Central memory CD4-positive, alpha-beta T cell (primary cell): ENCODE measurements around the gene PI4KA.
"Not testable (repeated sequence)": the region's sequence is repeated elsewhere in the genome, so short reads cannot be mapped to it uniquely, and the experiment has no call there.

ENCODE experiments used
- DNase-seq: peaks from one replicate; pipeline ENCODE4 v3.0.0; 2022

The PI4KA gene

DNA sequence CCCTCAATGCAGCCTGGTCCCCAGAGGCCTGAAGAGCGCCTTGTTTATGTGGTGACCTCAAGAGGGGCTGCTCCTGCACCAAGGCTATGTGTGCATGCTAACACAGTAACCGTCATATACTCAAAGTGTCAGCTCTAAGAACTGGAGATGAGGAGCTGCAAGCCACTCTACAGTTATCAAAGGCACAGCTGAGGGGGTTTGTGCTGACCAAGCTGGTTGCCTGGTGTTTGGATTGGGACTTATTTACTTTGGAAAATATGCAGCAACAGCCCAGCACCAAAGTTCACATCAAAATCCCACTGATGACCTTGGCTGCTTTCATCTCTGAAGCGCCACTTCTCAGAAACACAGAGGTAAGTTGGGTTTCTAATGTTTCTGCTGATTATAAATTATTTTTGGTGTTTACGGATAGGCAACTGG is 84.8 kb downstream of the PI4KA start, which contains the start of gene SERPIND1:
Gene SERPIND1, plus strand, starts transcription at position 321 of the 420 bp plus-strand sequence. CDS start 5,200 bp downstream, outside the sequence.
- no peak for DNase-seq

DNA sequence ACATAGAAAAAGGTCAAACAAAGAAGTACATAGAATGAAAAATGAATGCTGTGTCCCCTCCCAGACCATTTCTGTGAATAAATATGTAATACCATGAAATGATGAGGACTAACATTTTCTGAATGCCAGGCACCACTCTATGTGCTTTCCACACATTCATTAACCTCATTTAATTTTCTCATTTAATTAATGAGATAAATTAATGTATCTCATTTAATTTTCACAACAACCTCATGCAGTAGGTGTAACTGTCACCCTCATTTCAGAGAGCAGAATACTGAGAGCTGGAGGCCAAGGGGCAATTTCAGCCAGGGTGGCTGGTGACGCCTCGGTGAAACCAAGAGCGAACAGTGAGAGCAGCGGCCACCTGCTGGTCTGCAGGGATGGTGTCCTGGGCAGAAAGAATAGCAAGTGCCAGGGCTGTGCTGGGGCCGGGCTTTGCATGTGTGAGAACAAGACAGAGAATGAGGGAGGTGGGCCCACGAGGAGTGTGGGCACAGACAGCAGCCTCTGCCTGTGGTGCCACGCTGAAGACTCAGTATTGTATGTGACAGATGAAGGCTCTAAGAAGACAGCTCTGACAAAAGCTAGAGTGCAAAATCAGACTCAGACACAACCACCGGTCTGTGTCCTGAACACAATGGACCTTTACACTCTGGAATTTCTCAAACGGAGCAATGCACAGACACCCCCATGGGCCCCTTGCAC is 86.5 kb downstream of the PI4KA start:
- DNase-seq, result no peak

DNA sequence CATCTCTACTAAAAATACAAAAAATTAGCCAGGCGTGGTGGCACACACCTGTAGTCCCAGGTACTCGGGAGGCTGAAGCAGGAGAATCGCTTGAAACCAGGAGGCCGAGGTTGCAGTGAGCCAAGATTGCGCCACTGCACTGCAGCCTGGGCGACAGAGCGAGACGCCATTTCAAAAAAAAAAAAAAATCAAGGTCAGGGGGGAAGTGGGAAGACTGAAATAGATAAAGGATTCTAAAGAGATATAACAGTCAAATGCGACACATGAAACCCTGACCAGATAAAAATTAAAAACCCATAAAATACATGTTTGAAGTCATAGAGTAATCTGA is 89.2 kb downstream of the PI4KA start:
- DNase-seq, result not testable (repeated sequence)

DNA sequence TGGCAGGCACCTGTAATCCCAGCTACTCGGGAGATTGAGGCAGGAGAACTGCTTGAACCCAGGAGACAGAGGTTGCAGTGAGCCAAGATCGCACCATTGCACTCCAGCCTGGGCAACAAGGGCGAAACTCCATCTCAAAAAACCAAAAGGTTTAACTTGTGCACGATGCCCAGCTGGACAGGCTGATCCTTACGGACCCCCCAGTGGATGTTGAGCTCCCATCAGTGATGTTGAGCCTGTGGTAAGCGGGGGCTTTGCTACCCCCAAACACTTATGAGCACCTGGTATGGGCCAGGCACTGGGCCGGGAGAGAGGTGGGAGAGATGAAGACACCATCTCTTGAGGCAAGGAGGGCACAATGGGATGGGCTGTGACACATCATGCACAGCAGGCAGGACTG is 92.1 kb downstream of the PI4KA start:
- no peak for DNase-seq

DNA sequence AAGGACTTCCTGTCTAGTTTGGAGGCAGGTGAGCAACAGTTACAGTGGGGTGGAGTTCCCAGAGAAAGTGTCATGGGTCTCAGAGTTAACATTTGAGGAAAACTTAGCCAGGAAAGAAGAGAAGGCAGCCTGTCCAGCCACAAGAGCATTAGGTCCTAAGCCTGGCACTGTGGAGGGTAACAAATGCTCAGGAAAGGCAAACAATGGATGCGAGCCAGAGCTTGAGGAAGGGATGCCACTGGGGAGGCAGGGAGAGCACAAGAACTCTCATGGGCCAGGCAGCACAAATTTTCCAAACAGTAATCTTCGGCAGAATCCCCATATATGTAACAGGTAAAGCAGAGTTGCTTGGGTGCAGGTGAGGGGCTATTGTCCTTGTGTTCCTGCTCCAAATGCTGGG is 92.7 kb downstream of the PI4KA start:
- DNase-seq, result no peak

DNA sequence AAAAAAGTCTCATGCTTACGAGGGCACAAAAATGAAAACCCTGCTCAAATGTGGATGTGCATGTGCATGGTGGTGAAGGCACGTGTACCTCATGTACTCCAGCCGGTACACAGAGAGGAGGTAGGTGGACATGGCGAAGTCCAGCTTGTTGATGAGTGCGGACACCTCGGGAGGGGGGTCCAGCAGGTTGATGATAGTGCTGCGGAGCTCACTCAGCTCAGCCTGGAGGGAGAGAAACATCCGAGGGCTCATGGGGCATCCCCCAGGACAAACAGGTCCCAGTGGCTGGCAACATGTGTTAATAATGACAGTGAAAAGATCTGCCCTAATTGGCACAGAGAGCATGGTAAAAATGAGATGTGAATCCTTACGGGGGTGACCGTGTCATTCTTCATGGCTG is 93.9 kb downstream of the PI4KA start:
- DNase-seq, result no peak

DNA sequence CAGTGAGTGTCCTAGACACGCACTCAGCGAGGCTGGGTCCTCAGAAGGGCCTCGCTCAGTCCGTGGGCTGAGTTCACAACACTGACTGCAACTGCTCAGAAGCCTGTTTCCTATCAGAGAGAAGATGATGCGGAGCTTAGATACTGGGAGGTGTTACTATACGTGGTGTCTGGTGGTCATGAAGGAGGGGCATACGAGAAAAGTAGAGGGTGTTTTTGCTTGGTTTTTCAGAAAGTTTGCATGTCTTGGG is 94.2 kb downstream of the PI4KA start:
- no peak for DNase-seq

DNA sequence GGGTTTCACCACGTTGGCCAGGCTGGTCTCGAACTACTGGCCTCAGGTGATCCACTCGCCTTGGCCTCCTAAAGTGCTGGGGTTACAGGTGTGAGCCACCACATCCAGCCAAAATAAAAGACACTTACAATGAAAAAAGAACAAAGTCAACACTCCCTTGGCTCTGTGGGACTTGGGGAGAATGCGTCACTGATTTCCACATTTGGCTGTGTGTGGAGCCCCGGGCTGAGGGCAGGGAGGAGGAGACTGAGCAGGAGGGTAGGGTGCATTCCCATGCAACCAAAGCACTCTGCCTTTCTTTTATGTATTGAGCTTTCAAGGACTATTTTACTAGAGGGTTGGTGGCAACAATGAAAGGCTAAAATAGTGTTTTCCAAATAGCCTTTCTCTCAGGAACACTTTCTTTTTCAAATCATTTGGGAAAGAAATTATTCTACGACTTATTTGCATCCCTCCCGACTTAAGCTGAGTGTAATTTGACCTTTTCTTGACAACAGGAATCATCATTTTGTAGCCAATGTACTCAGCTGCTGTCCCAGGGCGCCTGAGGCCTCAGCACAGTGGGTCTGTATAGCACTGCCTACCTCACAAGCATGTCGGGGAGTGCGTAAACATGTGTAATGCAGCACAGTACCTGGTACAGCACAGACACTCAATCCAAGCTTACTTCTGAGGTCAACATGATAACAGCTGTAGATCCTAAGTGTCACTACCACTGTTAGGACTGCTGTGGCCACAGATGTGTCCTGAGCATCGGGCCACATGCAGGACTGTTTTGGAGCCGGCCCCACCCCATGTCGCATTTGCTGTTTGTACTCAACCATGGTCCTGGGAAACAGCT is 94.8 kb downstream of the PI4KA start:
- DNase-seq, result no peak

DNA sequence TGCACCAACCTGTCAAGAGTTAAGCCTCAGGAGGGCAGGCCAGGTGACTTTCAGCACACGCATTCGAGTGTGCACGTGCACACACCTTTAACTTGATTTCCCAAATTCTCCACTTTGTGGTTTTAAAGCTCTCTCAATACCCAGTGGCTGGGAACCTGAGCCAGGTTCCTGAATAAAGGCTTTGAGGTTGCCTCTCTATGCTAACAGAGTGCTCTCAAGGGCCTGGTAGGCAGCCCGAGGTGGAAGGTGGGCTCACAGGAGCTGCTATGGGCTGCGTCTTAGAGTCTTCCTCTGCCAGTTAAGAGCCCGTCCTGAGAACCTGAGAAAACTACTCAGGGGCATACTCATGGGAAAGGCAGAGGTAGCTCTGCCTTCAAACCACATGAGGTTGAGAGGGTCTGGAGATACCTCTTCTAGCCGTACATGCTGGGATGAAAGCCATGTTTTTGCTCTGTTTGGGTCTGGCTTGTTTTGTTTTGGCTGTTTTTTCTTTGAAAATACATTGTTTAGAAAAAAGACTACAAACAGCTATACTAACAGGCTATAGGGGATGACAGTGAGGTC is 96.3 kb downstream of the PI4KA start:
- DNase-seq, result no peak

DNA sequence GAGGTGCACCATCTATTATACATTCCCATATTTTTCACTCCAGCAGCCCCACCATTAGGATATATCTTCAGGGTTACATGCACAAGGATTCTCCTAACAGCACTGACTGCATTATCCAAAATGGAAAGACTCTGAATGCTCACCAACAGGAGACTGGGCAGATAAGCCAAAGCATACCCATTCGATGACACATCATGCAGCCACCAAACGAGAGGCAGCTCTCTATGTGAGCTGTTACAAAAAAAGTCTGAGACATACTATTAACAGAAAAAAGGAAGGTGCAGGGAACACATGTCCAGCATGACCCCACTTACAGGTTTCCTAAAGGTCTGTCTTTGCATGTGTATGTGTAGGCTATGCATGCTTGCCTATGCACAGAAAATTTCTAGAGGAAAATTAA is 97.1 kb downstream of the PI4KA start:
- no peak for DNase-seq

DNA sequence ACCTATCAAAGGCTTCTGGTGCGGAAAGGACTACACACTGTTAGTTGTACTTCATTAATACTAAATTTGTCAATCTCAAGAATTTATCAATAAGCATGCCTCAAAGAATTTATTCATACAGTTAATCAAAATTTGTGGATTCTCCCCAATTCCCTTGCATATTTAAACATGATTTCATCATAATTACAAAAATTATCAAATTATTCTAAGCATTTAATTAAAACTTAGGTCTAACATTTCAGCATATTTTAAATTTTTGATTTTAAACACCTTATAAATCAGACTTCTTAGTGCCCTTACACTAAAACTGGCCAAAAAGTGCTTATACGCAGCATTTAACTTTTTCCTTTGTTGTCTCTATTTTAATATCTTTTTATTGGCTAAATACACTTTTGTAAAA is 98.5 kb downstream of the PI4KA start:
- DNase-seq, result no peak

DNA sequence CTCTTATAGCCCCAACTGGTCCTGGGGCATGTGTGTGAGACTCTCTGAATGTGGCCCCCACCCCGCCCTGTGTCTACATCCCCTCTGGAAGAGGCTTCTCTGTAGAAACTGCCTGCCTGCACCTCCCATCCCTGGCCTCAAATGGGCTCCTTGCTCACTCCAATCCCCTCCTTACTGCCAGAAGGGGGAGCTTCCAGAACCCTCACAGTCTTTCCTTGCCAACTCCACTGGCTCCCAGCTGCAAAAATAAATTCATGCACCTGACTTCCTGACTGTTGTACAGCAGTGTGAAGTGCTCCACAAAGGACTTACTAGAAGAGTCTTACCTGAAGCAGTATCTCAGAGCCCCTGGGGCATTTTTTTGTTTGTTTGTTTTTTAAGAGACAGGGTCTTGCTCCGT is 99.9 kb downstream of the PI4KA start:
- no peak for DNase-seq

DNA sequence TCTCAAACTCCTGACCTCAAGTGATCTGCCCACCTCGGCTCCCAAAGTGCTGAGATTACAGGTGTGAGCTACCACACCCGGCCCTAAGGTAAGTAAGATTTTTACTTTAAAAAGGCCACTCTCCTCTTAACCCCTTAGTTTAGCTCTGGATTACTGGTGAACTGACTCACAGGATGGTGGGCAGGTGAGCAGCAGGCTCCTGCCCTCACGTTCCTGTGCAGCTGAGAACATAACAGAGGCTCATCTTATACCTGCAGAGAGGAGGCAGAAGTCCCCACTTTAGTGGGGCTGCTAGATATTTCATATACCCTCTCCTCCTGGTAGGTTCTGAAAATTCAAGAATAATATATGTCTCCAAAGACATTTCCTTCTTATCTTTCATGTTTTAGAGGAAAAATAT is 101.8 kb downstream of the PI4KA start:
- no peak for DNase-seq

DNA sequence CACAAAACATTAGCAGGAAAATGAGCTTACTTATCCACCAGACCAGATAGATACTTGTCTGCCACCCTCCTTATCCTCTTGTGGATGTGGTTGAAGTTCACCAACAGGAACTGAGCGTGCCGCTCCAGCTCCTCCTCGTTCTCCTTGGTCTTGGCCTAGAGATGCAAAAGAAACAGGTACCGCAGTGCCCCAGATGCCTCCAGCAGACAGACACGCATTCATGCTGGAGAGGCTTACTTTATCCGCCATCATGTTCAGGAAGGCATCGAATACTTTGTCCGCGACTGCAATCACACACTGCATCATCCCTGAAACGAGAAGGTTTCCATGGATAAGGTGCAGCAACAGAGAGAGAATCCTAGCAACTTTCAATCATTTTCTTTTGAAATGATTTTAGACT is 105.7 kb downstream of the PI4KA start:
- DNase-seq, result no peak

DNA sequence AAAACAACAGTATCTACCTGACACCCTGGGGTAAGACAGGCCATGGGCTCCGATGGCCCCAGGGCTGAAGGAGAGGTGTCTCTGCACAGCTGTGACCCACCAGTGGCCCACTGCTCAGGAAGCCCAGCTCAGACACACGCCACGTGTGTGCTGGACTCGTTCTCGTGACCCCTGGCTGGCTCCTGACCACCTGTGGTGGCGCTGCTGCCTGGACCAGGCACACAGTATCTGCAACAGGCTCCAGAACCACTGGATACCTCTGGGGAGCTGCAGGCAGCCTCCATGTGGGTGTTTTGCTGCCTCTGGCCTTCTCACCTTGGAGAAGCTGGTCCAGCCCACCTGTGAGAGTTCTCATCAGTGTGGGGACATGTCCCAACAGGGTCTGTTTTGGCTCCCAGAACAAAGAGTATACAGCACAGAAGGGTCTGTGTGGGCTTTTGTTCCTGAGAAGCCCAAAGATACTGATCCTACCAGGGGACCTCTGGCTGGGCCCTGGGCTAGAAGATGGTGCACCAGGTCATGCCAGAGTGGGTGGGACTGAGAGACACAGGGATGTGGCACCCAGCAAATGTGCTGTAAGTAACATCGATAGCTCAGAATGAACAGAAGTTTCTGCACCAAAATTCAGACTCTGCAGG is 106.4 kb downstream of the PI4KA start:
- DNase-seq, result no peak

DNA sequence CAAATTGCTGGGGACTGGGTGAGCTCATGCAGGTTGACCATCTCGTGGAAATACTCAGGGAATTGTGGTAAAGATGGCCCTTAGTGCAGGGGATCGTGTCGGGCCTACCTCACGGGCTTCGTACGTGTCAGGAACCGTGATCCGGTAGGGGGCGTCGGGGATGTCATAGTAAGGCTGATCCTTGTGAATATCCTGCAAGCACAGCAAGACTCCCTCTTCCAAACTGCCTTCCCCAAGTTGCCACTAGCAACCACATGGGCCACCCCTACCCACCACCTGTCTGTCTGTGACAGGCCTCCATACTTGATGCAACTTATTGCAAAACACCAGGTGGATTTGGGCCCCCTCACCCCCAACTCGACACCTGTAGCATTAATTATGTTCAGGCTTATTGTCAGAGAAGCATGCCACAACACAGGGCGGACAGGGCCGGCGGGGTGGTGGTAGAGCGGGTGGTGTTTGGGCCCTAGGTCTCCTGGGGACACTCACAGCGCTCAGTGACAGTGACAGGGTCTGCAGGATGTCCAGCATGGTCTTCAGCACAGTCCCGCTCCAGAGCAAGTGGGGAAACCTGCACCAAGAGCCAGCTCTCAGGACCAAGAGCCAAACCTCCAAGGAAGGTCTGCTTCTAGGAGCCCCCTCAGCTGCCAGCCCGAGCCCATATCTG is 107.3 kb downstream of the PI4KA start:
- DNase-seq, result no peak

DNA sequence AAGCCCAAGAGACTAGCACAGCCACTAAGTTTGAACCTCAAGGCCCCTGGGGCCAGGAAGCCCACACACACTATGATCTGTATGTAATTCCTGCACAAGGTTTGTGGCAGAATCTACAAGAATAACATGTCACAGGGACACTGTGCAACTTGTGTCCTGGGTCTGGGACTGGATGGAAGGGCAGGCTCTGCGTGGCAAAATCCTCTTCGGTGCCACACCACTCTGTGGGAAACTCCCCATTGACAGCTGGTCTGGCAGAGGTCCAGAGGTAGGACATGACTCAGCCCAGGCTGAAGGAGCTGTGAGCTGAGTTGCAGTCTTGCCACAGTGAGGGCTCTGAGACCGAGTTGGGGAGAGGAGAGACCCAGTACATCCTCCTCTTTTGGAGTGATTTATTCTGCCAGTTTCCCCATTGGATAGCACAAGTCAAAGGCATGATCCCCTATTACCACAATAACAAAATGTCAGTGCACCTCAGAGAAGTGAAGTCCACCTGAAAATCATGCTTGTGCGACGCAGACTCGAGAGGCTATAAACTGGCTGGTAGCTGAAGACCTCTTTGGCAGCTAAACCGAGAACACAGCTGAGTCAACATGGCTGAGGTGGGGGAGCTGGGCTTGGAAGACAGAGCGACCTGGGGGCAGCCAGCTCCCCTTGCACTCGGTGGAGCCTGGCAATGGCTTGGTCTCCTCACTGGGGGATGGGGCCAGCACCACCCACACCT is 108.0 kb downstream of the PI4KA start:
- DNase-seq, result no peak

DNA sequence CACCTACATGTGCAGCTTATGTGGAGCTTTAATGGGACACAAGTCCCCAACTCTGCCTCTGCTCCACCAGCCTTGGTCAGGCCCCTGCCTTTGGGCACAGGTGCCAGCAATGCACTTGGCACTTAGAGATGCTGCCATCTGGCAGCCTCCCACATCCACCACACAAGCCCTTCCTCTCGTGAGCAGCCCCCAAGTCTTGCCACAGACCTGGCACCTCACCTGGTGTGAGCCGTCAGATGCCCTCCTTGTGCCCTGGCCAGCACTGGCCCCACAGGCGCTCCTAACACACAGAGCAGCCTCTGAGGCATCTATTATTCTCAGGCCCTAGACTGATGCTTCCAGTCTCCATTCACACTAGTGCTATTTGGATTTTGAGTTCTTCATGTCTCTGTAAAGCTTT is 109.2 kb downstream of the PI4KA start:
- DNase-seq, result no peak

DNA sequence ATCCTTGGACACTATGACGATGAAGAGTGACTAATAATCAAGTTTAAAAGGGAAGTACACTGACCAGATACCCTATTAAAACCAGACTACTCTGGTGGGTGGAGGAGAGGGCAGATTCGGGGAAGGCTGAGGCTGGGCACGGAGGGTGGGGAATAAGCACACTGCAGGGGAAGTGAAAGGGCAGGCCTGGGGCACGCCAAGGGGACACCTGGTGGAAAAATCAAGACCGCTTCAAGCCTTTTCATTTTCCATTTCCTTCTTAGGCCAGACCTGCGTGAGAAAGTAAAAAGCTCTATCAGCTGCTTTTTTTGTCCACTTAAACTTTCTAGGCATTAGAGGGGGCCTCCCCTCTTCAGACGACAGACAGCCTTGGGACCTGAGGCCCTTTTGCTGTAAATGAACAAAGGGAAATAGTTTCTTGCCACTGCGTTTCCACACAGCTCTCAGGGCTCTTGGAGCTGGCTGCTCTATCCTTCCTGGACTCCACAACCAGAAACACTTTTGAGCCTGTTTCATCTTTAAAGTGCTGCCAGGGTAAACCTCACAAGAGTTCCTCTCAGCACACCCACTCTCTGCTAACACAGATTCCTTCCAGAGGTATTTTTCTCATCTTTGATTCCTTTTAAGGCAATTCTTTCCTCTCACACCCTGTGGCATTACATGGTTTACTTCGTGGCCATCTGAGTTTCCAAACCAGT is 109.7 kb downstream of the PI4KA start:
- DNase-seq, result no peak

DNA sequence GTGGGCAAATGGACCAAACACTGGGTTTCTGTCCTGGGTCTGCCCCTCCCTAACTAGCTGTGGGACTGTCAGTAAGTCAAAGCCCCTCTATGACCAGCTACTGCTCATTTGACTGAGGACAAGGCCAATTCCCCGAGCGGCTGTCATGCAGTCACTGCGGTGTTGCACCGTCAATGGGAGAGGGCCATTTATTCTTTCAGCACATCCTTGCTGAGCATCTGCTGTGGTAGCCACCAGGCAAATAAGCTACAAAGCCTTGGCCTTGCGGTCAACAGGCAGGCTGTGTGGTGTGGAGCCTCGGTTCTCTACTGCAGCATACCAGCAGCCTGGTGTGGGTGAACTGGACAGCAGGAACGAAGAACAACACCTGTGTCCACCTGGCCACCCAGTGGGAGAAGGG is 110.5 kb downstream of the PI4KA start:
- DNase-seq, result no peak

DNA sequence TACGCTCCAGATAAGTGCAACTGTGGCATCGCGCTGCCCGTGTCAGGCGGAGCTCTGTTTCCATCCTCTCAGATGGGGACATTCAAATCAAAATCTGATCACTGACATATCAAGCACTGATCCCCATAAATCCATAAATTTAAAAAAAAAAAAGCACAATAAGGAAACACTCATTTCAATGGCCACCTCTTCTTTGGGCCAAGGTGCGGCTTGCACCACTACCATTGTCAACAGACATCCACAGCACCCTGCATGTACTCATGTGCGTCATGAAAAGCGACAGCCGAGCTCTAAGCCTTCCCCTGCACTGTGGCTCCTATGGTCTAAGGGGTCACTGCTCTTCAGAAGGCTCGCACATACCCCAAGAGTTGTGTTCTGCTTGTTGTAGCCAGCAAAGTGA is 111.4 kb downstream of the PI4KA start:
- DNase-seq, result no peak
